Stomach smooth muscle (tissue), 2 donors: ENCODE measurements around the gene PHEX.

Experiments used
- H3K27ac ChIP-seq: one replicate; pipeline ENCODE4 v1.7.0; 2013; ENCODE audit warnings: mild to moderate bottlenecking, low read length, inconsistent platforms
- H3K27me3 ChIP-seq, 2 donors: one replicate each; pipeline ENCODE4 v1.7.0; 2013; ENCODE audit warnings: low read length in 2 of 2; ENCODE audit not compliant: insufficient read depth in 2 of 2, control insufficient read depth in 1 of 2
- H3K36me3 ChIP-seq, 2 donors: one replicate each; pipeline ENCODE4 v1.7.0; 2013; ENCODE audit warnings: low read length in 2 of 2; ENCODE audit not compliant: control insufficient read depth in 2 of 2, insufficient read depth in 2 of 2
- H3K4me1 ChIP-seq: one replicate; pipeline ENCODE4 v1.7.0; 2013; ENCODE audit warnings: low read length; ENCODE audit not compliant: control insufficient read depth, insufficient read depth
- H3K4me3 ChIP-seq, 2 donors: one replicate each; pipeline ENCODE4 v1.7.0; 2013; ENCODE audit warnings: low read length in 2 of 2
- H3K9ac ChIP-seq, 2 donors: one replicate each; pipeline ENCODE4 v1.7.0; 2013; ENCODE audit warnings: low read length in 2 of 2, mild to moderate bottlenecking in 1 of 2
- H3K9me3 ChIP-seq, 2 donors: one replicate each; pipeline ENCODE4 v1.7.0; 2013; ENCODE audit warnings: low read length in 2 of 2; ENCODE audit not compliant: control insufficient read depth in 2 of 2
- donor health status: healthy.
- donor health status: Pancreatic carcinoma.

Gene PHEX

GRCh38 chrX:22097012-22097694 lies 65.0 kb downstream of the PHEX start:
- H3K4me1 ChIP-seq, result peaks cover 2% of the 10 kb centered on the region
- H3K4me3 ChIP-seq, result no peak overlapping the region
- H3K36me3 ChIP-seq, result no peaks in the 10 kb centered on the region
- H3K27me3 ChIP-seq, result peaks cover 0 to 3% of the 10 kb centered on the region in 2 donors
- no peak overlapping the region for H3K9ac ChIP-seq
- H3K9me3 ChIP-seq, result no peaks in the 10 kb centered on the region
- no peak overlapping the region for H3K27ac ChIP-seq

GRCh38 chrX:22105231-22105630 lies 73.1 kb downstream of the PHEX start:
- Histone ChIP-seq H3K9ac (no peak overlapping the region), H3K36me3 (no peaks in the 10 kb centered on the region), H3K4me1 (no peaks in the 10 kb centered on the region), H3K27me3 (peaks cover 0 to 6% of the 10 kb centered on the region in 2 donors), H3K4me3 (no peak overlapping the region), H3K27ac (no peak overlapping the region), H3K9me3 (peaks cover 0 to 3% of the 10 kb centered on the region in 2 donors)

GRCh38 chrX:22105971-22106370 lies 73.8 kb downstream of the PHEX start:
- H3K9me3 ChIP-seq, result peaks cover 0 to 3% of the 10 kb centered on the region in 2 donors
- H3K36me3 ChIP-seq, result no peaks in the 10 kb centered on the region
- H3K4me3 ChIP-seq, result no peak overlapping the region
- H3K9ac ChIP-seq, result no peak overlapping the region
- H3K27me3 ChIP-seq, result peaks cover 0 to 6% of the 10 kb centered on the region in 2 donors
- no peak overlapping the region for H3K27ac ChIP-seq
- peaks cover 2% of the 10 kb centered on the region for H3K4me1 ChIP-seq

GRCh38 chrX:22109442-22109841 lies 77.3 kb downstream of the PHEX start:
- Histone ChIP-seq H3K36me3 (no peaks in the 10 kb centered on the region), H3K4me3 (no peak overlapping the region), H3K9ac (no peak overlapping the region), H3K27me3 (peaks cover 0 to 3% of the 10 kb centered on the region in 2 donors), H3K4me1 (peaks cover 2% of the 10 kb centered on the region), H3K27ac (no peak overlapping the region), H3K9me3 (peaks cover 0 to 1% of the 10 kb centered on the region in 2 donors)

- no peaks in the 10 kb centered on the region for H3K9me3 ChIP-seq
- H3K36me3 ChIP-seq, result no peaks in the 10 kb centered on the region
- H3K27me3 ChIP-seq, result peaks cover 0 to 3% of the 10 kb centered on the region in 2 donors
- peak overlapping the region; percentile 24 for H3K27ac ChIP-seq
- H3K9ac ChIP-seq, result no peak overlapping the region
- peak overlapping the region; percentile 7 to 29 for H3K4me3 ChIP-seq
- H3K4me1 ChIP-seq, result peaks cover 2% of the 10 kb centered on the region
Measured at GRCh38 chrX:22110729-22111494, 78.8 kb downstream of the PHEX start.

- H3K27me3 ChIP-seq, result no peaks in the 10 kb centered on the region
- no peaks in the 10 kb centered on the region for H3K4me1 ChIP-seq
- H3K36me3 ChIP-seq, result no peaks in the 10 kb centered on the region
- no peak overlapping the region for H3K9ac ChIP-seq
- no peak overlapping the region for H3K27ac ChIP-seq
- H3K4me3 ChIP-seq, result no peak overlapping the region
- H3K9me3 ChIP-seq, result no peaks in the 10 kb centered on the region
Measured at GRCh38 chrX:22116605-22117546, 84.8 kb downstream of the PHEX start.

GRCh38 chrX:22117633-22118032 lies 85.5 kb downstream of the PHEX start:
- Histone ChIP-seq H3K9ac (no peak overlapping the region), H3K27me3 (no peaks in the 10 kb centered on the region), H3K4me3 (no peak overlapping the region), H3K4me1 (no peaks in the 10 kb centered on the region), H3K9me3 (no peaks in the 10 kb centered on the region), H3K36me3 (no peaks in the 10 kb centered on the region), H3K27ac (no peak overlapping the region)

GRCh38 chrX:22118161-22118830 lies 86.2 kb downstream of the PHEX start:
- no peaks in the 10 kb centered on the region for H3K36me3 ChIP-seq
- H3K9ac ChIP-seq, result no peak overlapping the region
- H3K4me3 ChIP-seq, result no peak overlapping the region
- H3K27ac ChIP-seq, result no peak overlapping the region
- H3K4me1 ChIP-seq, result no peaks in the 10 kb centered on the region
- no peaks in the 10 kb centered on the region for H3K27me3 ChIP-seq
- no peaks in the 10 kb centered on the region for H3K9me3 ChIP-seq

- no peak overlapping the region for H3K9ac ChIP-seq
- no peaks in the 10 kb centered on the region for H3K4me1 ChIP-seq
- no peak overlapping the region for H3K27ac ChIP-seq
- no peak overlapping the region for H3K4me3 ChIP-seq
- no peaks in the 10 kb centered on the region for H3K9me3 ChIP-seq
- no peaks in the 10 kb centered on the region for H3K27me3 ChIP-seq
- H3K36me3 ChIP-seq, result no peaks in the 10 kb centered on the region
Measured at GRCh38 chrX:22121161-22121560, 89.0 kb downstream of the PHEX start.

- H3K27me3 ChIP-seq, result no peaks in the 10 kb centered on the region
- no peaks in the 10 kb centered on the region for H3K36me3 ChIP-seq
- H3K9ac ChIP-seq, result no peak overlapping the region
- H3K9me3 ChIP-seq, result no peaks in the 10 kb centered on the region
- H3K4me3 ChIP-seq, result no peak overlapping the region
- H3K4me1 ChIP-seq, result no peaks in the 10 kb centered on the region
- no peak overlapping the region for H3K27ac ChIP-seq
Measured at GRCh38 chrX:22122510-22122909, 90.4 kb downstream of the PHEX start.
